SK-N-DZ (cell line): ENCODE measurements around the gene DDX10.

ENCODE experiments used
- DNase-seq: peaks from one replicate; pipeline ENCODE4 v3.0.0-alpha.2; 2015; ENCODE audit warnings: low spot score

The DDX10 gene

GRCh38 chr11:108904480-108904879 is 239.6 kb downstream of the DDX10 start:
- DNase-seq: no peak

- DNase-seq: no peak
Measured at GRCh38 chr11:108906329-108906728, 241.5 kb downstream of the DDX10 start.

DNA sequence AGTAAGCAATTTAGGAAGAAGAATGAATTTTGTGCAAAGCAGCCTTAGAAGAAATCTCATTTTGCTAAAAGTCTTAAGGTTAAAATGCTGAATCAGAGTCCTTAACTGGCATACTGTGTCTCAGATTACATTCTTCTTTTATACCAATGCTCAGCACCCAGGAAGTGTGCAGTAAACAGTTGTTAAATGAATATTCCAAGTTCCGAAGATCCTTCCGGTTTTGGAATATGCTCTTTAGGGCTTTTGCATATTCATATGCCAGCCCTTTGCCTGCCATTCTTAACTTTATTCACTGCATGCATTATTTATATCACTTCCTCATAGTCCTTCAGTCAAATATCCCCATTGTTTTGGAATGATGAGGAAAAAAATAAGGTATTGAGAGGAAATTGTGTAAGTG is 242.0 kb downstream of the DDX10 start:
- no peak for DNase-seq

GRCh38 chr11:108909041-108909440 is 244.2 kb downstream of the DDX10 start:
- DNase-seq: no peak

GRCh38 chr11:108909921-108910320 is 245.1 kb downstream of the DDX10 start:
- no peak for DNase-seq

GRCh38 chr11:108912581-108912980 is 247.7 kb downstream of the DDX10 start:
- DNase-seq: no peak

- no peak for DNase-seq
Measured at GRCh38 chr11:108913204-108913603, 248.3 kb downstream of the DDX10 start.

DNA sequence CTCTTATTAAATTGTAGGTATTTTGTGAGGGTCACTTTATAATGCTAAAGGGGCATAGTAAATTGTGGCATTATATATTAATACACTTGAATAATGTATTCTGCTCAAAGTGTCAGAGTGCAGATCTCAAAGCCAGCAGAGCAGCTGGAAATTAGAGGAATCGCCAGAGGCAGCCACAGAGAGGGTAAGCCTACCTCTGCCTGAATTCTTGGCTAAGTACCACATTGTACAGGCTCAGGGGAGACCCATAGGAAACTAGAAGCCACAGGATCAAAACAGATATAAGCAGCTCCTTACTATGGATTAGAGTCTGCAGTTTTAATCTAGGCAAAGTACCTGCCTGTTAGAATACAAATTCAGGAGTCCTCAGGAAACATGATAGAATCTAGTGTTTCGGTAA is 249.3 kb downstream of the DDX10 start:
- no peak for DNase-seq

DNA sequence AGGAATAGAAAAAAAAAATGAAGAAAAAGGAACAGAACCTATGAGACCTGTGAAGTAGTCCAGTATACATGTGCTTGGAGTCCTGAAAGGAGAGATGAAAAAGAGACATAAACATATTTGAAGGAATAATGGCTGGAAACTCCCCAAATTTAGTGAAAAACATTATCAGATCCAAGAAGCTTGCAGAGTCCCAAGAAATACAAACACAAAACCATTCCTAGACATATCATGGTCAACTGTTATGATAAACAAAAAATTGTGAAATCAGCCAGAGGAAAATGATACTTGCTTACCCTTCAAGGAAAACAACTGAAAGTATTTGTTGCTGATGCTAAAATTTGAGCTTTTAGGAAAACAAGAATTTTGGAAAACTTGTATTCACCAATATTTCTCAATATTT is 250.1 kb downstream of the DDX10 start:
- DNase-seq: no peak

DNA sequence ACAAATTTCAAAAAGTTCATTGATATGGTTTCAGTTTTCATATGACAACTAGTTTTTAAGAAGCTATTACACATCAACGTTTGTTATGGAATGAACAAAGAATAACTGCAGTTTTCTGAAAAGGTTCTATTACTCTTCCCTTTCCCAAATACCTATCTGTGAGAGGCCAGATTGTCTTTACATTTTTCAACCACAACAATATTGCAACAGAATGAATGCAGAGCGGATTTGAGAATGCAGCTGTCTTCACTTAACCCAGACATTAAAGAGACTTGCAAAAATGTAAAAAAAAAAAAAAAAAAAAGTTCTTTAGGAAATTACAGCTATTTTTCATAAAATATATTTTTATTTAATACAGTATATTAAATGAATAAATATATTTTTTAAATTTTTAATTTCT is 250.8 kb downstream of the DDX10 start:
- DNase-seq: no peak

- no peak for DNase-seq
Measured at GRCh38 chr11:108916290-108916689, 251.4 kb downstream of the DDX10 start.

DNA sequence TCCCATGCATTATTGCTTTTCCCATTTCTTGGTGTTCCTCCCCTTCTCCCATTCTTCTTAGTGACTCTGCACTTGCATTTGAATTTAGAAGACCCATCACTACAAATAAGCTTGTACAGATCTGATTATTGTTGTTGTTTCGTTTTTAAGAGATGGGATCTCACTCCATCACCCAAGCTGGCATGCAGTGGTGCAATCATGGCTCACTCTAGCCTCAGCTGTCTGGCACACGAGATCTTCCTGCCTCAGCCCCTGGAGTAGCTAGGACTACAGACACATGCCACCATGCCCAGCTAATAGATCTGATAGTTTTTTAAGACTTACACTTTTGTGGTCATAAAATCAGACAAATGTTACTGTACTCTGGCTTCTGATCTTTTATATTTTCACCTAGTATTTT is 252.1 kb downstream of the DDX10 start:
- DNase-seq: no peak

DNA sequence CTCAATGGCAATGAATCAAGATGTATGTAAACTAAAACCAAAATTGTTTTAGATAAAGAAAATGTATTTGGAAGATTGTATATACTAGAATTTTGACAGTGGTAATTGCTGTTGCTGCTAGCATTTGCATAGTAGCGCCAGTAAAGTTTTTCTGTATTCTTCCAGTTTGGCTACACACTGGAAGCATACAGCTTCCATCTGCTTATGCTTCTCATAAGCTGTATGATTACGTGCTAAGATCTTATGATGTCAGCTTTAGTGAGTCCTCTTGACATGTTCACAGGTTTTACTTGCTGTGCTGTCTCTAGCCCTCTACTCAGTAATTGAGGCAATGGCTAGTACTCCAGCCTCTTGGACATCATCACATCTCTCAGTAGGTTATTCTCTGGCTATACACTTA is 256.3 kb downstream of the DDX10 start:
- DNase-seq: no peak

GRCh38 chr11:108922241-108922640 is 257.4 kb downstream of the DDX10 start:
- DNase-seq: no peak

DNA sequence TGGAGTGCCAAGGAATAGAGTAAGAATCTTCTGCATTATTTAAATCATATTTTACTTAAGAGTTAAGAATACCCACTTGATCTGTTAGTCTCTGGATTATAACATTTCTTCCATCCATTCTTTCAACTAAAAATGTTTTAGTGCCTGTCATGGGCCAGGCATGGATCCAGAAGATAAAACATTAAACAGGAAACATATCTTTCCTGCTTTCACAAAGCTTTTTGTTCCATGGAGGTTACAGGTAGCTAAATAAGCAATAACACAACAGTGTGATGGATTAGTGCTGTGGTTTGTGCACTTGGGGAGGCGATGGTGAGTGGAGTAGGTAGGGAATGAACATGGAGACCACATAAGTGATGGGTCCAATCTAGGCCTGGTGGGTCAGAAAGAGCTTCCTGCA is 258.5 kb downstream of the DDX10 start:
- DNase-seq: no peak

- no peak for DNase-seq
Measured at GRCh38 chr11:108926171-108926840, 261.4 kb downstream of the DDX10 start.

DNA sequence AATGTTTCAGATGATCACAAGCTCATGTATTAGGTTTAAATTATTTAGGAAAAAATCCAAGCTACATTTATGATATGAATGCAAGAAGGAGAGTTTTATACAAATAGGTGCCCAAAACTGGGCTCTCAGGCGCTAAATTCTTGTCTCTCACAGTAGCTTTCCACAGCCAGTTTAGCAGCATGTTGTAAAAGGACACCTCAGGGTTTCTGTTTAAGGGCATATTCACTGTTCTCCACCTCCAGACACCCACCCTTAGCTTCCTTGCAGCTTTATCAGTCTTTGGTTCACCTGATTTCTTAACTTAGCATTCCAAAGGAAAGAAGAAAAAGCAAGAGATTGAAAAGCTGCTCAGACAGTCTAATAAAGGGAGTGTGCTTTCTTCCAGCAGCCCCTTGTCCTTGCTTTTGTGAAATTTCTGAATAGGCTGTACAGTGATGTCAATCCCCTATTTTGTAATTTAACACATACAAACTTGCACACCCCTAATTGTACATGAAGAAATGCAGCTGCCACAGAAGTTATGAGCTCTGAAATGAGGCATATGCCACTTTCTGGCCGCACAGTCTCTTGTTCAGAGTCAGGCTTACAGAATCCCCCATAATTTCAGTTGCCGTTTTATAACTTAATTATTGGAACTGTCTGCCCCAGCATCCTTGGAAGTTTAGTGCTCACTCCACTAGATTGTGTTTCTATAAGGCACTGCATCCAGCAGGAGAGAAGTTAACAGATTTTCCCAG is 262.1 kb downstream of the DDX10 start:
- DNase-seq: no peak

DNA sequence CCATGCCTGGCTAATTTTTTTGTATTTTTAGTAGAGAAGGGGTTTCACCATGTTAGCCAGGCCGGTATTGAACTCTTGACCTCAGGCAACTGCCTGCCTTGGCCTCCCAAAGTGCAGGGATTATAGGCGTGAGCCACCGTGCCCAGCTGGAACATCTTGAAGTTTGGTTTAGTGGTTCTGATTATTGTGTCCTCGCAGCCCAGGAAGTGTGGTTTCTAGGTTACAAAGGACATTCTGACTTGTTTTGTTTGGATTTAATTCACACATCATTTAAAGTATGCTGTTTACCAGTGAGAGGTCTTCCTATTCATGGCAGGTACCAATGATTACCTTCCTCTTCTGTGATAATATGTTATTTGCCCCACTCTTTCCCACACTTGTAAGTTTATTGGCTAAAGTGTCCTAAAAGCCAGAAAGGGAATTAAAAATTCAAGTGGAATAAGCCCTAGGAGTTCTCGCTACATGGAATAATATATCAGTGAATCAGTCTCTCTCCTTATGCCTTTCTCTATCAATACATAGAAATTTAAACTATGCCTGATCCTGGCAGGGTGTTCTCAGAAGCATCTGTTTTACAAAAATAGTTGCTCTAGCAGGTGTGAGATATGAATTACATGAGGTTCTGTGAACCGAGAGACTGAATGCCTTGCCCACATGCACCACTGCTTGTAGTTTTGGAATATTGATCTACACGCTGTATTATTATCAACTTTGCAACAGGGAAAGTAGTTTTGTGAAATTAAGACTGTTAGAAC is 263.1 kb downstream of the DDX10 start:
- no peak for DNase-seq

DNA sequence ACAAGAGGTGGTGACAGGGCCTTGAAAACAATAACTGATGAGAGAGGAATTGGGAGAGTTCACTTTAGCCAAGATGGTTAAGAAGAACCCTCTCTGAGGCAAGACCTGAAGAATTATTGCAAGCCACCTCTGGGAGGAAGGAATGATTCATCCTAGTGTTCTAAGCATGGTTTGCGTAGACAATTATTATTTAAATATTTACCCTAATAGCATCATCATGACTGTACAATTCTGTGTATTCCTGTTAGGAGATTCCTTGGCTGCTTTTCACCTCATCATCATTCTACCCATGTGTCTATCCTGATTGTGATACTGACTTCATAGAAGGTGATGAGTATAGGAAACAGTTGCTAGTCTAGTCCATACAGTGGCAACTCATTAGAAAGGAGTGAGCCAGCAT is 264.4 kb downstream of the DDX10 start:
- no peak for DNase-seq

DNA sequence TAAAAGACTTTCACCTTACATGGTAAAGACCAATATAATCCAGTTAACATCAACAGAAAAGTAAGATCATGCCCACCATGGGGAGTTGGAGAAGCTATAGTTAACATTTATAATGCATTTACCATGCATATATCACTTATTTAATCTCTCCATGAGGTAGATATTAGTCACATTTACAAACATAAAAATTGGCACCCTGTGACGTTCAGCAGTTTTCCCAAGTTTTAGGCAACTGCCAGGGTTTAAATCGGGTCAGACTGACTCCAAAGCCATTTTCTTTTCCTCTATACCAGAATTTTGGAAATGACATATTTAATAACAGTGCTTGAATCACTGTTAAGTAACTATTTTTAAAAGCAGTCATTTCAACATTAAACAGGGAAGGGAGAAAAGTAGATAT is 266.3 kb downstream of the DDX10 start:
- DNase-seq: no peak

DNA sequence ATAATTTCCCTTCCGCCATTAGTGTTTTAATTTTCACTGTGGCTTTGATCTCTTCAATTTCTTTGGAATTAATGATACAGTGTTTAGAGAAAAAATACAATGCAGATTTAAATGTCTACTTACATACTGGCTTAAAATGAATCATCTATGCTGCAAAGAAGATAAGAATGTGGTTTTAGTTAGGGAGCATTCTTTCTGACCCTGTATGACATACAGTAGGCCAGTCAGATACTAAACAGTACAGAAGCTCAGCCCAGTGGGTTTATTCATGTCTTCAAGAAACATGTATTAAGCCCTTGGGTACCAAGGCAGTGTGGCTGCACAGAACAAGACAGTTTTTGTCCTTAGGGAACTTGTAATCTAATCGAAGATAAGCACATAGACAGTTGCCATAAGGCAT is 268.8 kb downstream of the DDX10 start:
- no peak for DNase-seq

DNA sequence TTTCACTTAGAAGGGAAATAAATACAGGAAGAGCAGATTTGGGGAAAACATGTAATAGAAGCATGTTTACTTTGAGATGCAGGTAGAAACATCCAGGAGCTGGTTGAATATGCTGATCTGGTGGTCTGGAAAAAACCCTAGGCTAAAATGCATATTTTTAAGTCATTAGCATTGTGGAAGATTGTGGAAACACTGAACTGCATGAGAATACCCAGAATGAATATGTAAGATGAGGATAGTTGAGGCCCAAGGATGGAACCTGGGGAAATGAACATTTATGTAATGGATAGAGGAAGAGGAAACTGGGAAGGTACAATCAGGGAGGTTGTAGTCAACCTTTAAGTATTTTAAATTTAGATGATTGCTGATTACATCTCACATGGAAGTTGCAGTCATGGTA is 269.4 kb downstream of the DDX10 start:
- no peak for DNase-seq

DNA sequence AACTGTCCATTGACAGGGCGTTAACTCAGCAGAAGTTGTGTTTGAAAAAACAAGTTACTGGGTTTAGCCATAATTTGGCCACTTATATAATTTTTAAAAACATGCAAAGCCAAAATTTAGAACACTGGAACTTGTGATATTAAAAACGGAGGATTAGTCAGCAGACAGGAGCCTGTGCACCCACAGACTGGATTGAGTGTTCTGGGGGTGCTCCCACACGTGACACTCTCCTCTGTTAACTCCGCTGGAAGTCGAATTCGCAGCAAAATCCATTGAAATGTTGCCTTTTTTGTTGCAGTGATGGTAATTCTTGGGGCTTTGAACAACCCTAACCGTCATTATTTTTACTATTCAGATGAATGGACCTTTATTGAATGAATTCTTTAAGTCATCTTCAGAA is 269.8 kb downstream of the DDX10 start:
- DNase-seq: no peak
